GM13976 (cell line): ENCODE measurements around the gene SLC35A4.

Experiments used
- DNase-seq: peaks from one replicate; pipeline ENCODE4 v3.0.0; 2012; ENCODE audit warnings: low spot score
- in situ Hi-C: fragments of 300-500 bp; cut with MboI; formaldehyde crosslinking; loops from one replicate; pipeline ENCODE4 v1.12.0; 2022; ENCODE audit warnings: low sequenced_read_pairs, mixed read lengths, inconsistent platforms; ENCODE audit not compliant: unreplicated experiment
- TF ChIP-seq, protein P1 (sequence below): IDR thresholded peaks from 2 replicates; pipeline ENCODE4 v1.5.1; 2012; ENCODE audit warnings: borderline replicate concordance, mild to moderate bottlenecking; ENCODE audit not compliant: insufficient read depth; ENCODE audit errors: extremely low read depth, missing control alignments, control extremely low read depth

SLC35A4 gene

DNA sequence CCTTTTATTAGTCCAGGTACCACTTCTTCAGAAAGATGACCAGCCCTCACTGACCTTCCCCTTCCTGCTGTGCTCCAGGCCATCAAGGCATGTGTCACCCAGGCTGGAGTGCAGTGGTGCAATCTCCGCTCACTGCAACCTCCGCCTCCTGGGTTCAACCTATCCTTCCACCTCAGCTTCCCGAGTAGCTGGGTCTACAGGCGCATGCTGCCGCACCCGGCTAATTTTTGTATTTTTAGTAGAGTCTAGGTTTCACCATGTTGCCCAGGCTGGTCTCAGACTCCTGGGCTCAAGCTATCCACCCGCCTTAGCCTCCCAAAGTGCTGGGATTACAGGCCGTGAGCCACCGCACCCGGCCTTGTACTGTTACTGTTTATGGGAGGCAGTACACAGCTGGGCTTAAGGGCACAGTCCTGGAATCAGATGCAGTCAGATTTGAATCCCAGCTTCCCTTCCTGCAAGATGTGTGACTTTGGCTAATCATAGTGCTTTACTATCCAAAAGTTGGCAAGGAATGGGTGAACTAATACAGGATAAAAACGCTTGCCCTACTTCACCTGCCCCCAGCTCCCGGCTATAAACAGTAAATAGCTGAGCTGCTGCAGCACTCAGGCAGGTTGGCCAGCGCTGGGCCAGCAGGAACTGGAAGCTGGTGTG, 17.6 kb upstream of the SLC35A4 start:
- in situ Hi-C loops = no loop called here
- DNase-seq = no peak
- TF ChIP-seq, protein P1, sequence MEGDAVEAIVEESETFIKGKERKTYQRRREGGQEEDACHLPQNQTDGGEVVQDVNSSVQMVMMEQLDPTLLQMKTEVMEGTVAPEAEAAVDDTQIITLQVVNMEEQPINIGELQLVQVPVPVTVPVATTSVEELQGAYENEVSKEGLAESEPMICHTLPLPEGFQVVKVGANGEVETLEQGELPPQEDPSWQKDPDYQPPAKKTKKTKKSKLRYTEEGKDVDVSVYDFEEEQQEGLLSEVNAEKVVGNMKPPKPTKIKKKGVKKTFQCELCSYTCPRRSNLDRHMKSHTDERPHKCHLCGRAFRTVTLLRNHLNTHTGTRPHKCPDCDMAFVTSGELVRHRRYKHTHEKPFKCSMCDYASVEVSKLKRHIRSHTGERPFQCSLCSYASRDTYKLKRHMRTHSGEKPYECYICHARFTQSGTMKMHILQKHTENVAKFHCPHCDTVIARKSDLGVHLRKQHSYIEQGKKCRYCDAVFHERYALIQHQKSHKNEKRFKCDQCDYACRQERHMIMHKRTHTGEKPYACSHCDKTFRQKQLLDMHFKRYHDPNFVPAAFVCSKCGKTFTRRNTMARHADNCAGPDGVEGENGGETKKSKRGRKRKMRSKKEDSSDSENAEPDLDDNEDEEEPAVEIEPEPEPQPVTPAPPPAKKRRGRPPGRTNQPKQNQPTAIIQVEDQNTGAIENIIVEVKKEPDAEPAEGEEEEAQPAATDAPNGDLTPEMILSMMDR = no peak

DNA sequence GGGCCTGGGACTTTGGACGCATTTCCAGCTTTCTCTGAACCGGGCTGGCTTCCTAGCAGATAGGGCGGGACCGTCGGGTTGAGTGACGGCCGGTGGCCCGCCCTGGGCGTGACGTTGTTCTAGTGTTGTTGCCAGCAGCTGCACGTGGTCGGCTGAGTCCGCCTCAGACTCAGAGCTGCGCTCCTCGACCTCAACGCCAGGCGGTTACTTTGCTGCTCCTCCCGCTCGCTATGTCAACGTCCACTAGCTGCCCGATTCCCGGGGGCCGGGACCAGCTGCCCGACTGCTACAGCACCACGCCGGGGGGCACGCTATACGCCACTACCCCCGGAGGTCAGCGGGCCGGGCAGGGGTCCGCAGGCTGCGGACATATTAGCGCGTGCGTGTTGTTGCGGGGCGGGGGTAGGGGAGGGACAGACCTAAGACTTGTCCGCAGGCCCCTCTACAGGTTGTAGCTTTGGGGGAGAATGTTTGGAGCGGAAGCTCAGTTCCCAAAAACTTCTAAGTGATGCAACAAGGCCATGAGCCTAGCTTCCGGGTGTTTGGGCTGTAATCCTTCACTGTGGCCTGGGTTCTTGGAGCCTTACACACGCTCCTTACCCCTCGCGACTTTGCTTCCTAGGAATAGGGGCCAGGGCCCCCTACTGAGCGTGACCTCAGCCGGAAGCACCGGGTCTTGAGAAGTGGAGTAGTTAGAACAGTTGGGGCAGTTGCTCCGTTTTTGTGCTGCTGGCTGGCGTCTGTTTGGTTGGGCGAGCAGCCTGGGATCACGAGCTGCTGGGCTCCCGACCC, 16.9 kb upstream of the SLC35A4 start, which contains the start of gene EIF4EBP3:
TSS of gene EIF4EBP3 (plus strand) at position 155 of the 792 bp plus-strand sequence. CDS start at position 231, 76 bp downstream.
- TF ChIP-seq, protein P1 = peak; percentile 18
- in situ Hi-C loops = no loop called here
- DNase-seq = peak; percentile 92

DNA sequence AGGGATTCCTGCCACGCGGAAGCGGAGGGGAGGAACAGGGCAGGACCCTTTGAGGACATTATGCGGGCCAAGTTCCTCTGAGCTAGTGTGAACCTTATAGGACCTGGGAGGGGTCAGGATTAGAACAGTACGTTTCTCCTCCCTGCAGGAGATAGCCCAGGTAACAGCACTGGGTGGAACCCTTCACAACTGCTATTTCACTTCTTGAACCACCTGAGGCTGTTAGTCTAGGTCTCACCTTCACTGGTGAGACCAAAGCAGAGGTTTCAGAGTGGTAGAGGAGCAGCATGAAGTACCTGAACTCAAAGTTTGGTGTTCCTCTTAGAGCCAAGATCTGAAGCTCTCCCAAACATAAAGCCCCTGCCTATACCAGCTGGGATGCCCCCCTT, 16.3 kb upstream of the SLC35A4 start:
- DNase-seq = no peak
- in situ Hi-C loops = no loop called here
- TF ChIP-seq, protein P1 = no peak

DNA sequence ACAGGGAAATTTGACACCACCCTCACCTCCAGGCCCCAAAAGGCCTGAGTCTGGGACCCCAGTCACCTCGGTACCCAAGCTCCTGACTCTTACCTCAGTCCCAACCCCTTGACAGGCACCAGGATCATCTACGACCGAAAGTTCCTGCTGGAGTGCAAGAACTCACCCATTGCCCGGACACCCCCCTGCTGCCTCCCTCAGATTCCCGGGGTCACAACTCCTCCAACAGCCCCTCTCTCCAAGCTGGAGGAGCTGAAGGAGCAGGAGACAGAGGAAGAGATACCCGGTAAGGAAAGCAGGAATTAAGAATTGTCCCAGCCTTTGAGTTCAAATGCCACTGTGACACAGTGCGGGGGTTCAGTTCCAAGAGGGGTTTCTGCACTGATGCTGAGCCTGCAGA, 15.8 kb upstream of the SLC35A4 start:
- no peak for DNase-seq
- in situ Hi-C loops = no loop called here
- TF ChIP-seq, protein P1 = no peak

DNA sequence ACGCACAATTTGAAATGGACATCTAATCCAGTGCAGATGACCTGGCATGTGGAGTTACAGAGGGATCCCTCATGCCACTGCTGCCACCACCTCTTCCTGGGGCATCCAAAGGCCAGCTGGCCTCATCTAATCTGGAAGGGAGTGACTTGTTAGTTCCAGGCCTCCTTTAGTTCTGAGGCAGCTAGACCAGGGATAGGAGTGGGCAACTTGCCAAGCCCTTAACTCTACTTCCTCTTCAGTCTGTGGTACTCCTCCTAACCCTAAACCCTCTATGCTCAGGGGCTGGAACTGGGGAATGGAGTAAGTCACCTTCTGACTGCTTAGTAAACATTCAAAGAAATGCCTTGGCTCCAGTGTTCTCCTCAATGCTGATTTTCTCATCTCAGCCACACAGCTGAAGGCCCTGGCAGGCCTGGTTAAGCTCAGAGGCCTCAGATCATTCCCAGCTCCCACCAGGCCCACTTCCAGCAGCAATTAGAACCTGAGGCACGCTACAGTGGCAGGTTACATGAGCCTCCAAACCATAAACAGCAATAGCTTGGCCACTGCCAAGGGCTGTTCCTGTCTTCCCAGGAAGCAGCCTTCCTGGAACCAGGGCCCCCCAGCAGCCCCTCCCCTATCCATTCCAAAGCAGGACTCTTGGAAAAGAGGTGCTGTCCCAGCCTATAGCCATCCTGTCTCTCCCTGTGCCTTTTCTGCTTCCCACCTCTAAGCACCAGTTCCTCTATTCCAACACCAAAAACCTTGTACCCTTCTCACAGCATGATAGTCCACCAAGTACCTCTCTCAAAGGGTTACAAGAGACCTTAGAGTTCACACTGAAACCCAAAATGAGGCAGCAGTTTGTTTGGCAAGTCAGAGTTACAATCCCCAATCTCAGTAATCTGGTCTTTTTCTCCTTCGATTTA, 15.1 kb upstream of the SLC35A4 start:
- in situ Hi-C loops = no loop called here
- TF ChIP-seq, protein P1 = no peak
- no peak for DNase-seq
